Natural killer cell (primary cell): ENCODE measurements around the gene DPP9. TPM values are rescaled to one million over a fixed set of nuclear protein-coding genes. Genes with fewer than 3 reads are reported as not detected.

Experiments used
- ATAC-seq, 3 donors: fragments of 150-1000 bp in 2 of 3; fragments of 200-7000 bp in 1 of 3; cut with Tn5 transposase; 1 replicate in 1 of 3; 2 replicates in 2 of 3; pipeline ENCODE4 v1.10.0; 2021; ENCODE audit warnings: mild to moderate bottlenecking in 2 of 3, moderate library complexity in 2 of 3
- DNase-seq, 2 donors: peaks; one replicate each; pipeline versions ENCODE4 v3.0.0 to v3.0.0-alpha.2; 2013 to 2021; ENCODE audit warnings: mixed read lengths in 1 of 2
- H3K27ac ChIP-seq: one replicate; pipeline ENCODE4 v1.5.1; 2013; ENCODE audit warnings: mild to moderate bottlenecking, low read length
- H3K27me3 ChIP-seq: one replicate; pipeline ENCODE4 v1.6.1; 2013; ENCODE audit warnings: low read length; ENCODE audit not compliant: control insufficient read depth, insufficient read depth
- H3K36me3 ChIP-seq: one replicate; pipeline ENCODE4 v1.6.1; 2013; ENCODE audit warnings: low read length; ENCODE audit not compliant: control insufficient read depth, insufficient read depth
- H3K4me1 ChIP-seq: one replicate; pipeline ENCODE4 v1.6.1; 2013; ENCODE audit warnings: low read length; ENCODE audit not compliant: control insufficient read depth, insufficient read depth
- H3K4me3 ChIP-seq: one replicate; pipeline ENCODE4 v1.5.1; 2013; ENCODE audit warnings: low read length
- H3K9me3 ChIP-seq: one replicate; pipeline ENCODE4 v1.6.1; 2013; ENCODE audit warnings: low read length; ENCODE audit not compliant: control insufficient read depth, insufficient read depth
- H3K27ac Mint-ChIP-seq, 2 donors: one replicate each; pipeline ENCODE4 v1.8.0; 2022; ENCODE audit warnings: mild to moderate bottlenecking in 2 of 2, mixed read lengths in 2 of 2, moderate library complexity in 1 of 2
- H3K27me3 Mint-ChIP-seq, 2 donors: one replicate each; pipeline ENCODE4 v1.8.0; 2022; ENCODE audit warnings: low read depth in 2 of 2, mixed read lengths in 2 of 2
- H3K36me3 Mint-ChIP-seq: one replicate; pipeline ENCODE4 v1.8.0; 2022; ENCODE audit warnings: mixed read lengths
- H3K4me1 Mint-ChIP-seq, 2 donors: one replicate each; pipeline ENCODE4 v1.8.0; 2022; ENCODE audit warnings: mixed read lengths in 2 of 2
- H3K4me3 Mint-ChIP-seq: one replicate; pipeline ENCODE4 v1.8.0; 2022; ENCODE audit warnings: mild to moderate bottlenecking, moderate library complexity, mixed read lengths
- H3K9me3 Mint-ChIP-seq, 2 donors: one replicate each; pipeline ENCODE4 v1.8.0; 2022; ENCODE audit warnings: mixed read lengths in 2 of 2
- WGBS: methylation state at CpG from one replicate; pipeline ENCODE4 v1.1.7; 2013; ENCODE audit warnings: missing lambda C conversion rate; ENCODE audit not compliant: insufficient coverage; 5-methylcytosine and 5-hydroxymethylcytosine counted together
- intact Hi-C: fragments of 100-400 bp; cut with micrococcal nuclease; formaldehyde crosslinking; loops from one replicate; pipeline ENCODE4 v1.14.2; 2022
- total RNA-seq, 4 donors: library from RNA; stranded (reverse); fragments of 120-200 nt in 1 of 4; gene quantifications; one replicate each; pipeline versions ENCODE4 v1.2.3 to v1.2.4, GENCODE V29; 2013 to 2022
- TF ChIP-seq, protein P1 (sequence below): fragments of 200-600 bp; IDR thresholded peaks from one replicate; pipeline ENCODE4 v1.8.0; 2022; ENCODE audit warnings: antibody characterized with exemption

Gene DPP9
- total RNA-seq, 3 donors from 2014 or later (not counting 1 experiment from before 2014, with no cell fraction given), result 133 to 183 (median 165) TPM

DNA sequence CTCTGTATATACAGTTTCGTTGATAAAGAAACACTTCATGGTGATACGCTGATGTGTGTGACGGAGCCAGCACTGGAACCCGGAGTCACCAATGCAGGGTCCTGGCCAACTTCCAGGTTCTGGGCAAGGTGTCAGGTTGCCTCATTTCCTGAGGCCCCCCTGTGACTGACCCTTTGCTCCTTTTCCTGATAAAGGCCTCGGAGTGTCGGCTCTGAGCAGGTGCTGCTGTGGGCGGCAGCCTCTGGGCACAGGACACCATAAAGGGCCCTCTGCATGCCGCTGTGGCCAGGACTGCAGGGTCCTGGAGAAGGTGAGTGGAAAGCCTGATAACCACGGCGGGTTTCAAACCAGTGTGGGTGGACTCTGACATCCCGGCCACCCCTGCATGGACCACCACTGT, 36.2 kb downstream of the DPP9 start:
- no peak for DNase-seq
- H3K27ac ChIP-seq, result no peak overlapping the region
- ATAC-seq, result no peak
- Mint-ChIP-seq H3K27ac (no peak overlapping the region), H3K9me3 (no peaks in the 10 kb centered on the region), H3K4me1 (no peaks in the 10 kb centered on the region), H3K36me3 (no peaks in the 10 kb centered on the region), H3K4me3 (no peak overlapping the region), H3K27me3 (no peaks in the 10 kb centered on the region)
- H3K9me3 ChIP-seq, result no peaks in the 10 kb centered on the region
- intact Hi-C loops, result no loop called here
- WGBS, result 95% methylated on average over 11 of the region's 11 CpGs
- H3K4me1 ChIP-seq, result no peaks in the 10 kb centered on the region
- no peaks in the 10 kb centered on the region for H3K27me3 ChIP-seq
- TF ChIP-seq, protein P1, sequence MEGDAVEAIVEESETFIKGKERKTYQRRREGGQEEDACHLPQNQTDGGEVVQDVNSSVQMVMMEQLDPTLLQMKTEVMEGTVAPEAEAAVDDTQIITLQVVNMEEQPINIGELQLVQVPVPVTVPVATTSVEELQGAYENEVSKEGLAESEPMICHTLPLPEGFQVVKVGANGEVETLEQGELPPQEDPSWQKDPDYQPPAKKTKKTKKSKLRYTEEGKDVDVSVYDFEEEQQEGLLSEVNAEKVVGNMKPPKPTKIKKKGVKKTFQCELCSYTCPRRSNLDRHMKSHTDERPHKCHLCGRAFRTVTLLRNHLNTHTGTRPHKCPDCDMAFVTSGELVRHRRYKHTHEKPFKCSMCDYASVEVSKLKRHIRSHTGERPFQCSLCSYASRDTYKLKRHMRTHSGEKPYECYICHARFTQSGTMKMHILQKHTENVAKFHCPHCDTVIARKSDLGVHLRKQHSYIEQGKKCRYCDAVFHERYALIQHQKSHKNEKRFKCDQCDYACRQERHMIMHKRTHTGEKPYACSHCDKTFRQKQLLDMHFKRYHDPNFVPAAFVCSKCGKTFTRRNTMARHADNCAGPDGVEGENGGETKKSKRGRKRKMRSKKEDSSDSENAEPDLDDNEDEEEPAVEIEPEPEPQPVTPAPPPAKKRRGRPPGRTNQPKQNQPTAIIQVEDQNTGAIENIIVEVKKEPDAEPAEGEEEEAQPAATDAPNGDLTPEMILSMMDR, result no peak
- H3K36me3 ChIP-seq, result peaks cover 72% of the 10 kb centered on the region
- H3K4me3 ChIP-seq, result no peak overlapping the region

DNA sequence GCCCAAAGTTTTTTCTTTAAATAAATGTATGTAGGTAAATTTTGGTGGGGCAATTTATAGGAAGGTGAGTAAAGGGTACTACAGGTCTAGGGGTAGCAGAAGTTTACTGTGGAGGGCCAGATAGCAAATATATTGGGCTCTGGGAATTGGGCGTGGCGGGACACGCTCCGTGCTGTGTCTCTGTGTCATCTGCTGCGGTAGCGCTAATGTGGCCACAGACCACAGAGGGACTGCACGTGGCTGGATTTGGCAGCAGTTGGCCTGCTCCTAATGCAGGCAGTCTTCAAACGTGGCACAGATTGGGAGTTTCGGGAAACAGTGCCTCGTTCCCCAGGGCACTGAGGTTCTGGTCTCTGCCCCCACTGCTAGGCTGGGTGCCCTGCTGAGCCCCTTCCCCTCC, 36.9 kb downstream of the DPP9 start:
- no peak overlapping the region for H3K4me3 ChIP-seq
- Mint-ChIP-seq H3K4me1 (no peaks in the 10 kb centered on the region), H3K27me3 (no peaks in the 10 kb centered on the region), H3K9me3 (no peaks in the 10 kb centered on the region), H3K27ac (no peak overlapping the region), H3K4me3 (no peak overlapping the region), H3K36me3 (no peaks in the 10 kb centered on the region)
- peaks cover 72% of the 10 kb centered on the region for H3K36me3 ChIP-seq
- DNase-seq, result no peak
- intact Hi-C loops, result no loop called here
- TF ChIP-seq, protein P1, result no peak
- 92% methylated on average over 10 of the region's 10 CpGs for WGBS
- no peak for ATAC-seq
- no peak overlapping the region for H3K27ac ChIP-seq
- no peaks in the 10 kb centered on the region for H3K4me1 ChIP-seq
- H3K27me3 ChIP-seq, result no peaks in the 10 kb centered on the region
- H3K9me3 ChIP-seq, result no peaks in the 10 kb centered on the region

DNA sequence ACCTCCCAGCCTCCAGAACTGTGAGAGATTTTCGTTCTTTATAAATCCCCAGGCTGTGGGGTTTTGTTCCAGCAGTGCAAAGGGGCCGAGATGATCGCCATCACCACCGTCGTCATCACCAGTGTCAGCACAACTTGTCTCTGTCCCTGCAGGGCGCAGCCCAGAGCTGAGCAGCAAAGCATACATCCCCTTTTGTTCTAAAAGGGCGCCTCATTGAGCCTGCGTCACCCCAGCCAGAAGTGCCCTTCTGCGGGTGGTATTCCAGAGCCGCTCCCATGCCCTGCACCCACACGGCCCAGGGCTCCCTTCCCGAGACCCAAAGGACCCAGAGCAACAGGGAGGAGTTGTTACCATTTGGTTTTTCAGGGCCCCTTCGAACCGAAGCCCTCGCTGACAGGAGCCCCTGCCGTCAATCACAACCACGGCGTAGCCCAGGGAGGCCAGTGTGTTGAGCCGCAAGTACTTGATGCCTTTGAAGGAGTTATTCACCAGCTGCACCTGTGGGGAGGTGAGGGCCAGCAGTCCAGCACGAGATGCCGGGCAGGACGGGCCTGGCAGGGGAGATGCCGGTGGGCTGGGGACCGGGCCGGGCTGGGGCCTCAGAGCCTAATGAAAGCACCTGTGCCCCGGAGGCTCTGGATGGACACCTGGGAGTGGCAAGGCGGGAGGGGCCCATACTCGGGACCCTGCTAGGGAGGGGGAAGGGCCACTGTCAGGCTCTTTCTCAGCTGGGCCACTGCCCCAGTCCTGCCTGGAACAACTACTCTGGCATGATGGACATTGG, 39.1 kb downstream of the DPP9 start:
- ATAC-seq (no peak), DNase-seq (no peak)
- H3K9me3 Mint-ChIP-seq, result no peaks in the 10 kb centered on the region
- Histone ChIP-seq H3K27me3 (no peaks in the 10 kb centered on the region), H3K4me1 (no peaks in the 10 kb centered on the region), H3K9me3 (no peaks in the 10 kb centered on the region), H3K36me3 (peaks cover 63% of the 10 kb centered on the region), H3K27ac (no peak overlapping the region), H3K4me3 (no peak overlapping the region)
- H3K27me3 Mint-ChIP-seq, result no peaks in the 10 kb centered on the region
- no peaks in the 10 kb centered on the region for H3K36me3 Mint-ChIP-seq
- intact Hi-C loops, result no loop called here
- TF ChIP-seq, protein P1, result no peak
- H3K4me1 Mint-ChIP-seq, result no peaks in the 10 kb centered on the region
- 97% methylated on average over 28 of the region's 28 CpGs for WGBS
- H3K4me3 Mint-ChIP-seq, result no peak overlapping the region
- H3K27ac Mint-ChIP-seq, result peak overlapping the region in 1 of 2 donors; percentile 54
